Measurements from ENCODE around the gene IQCE. TPM values are rescaled to one million over a fixed set of nuclear protein-coding genes. Genes with fewer than 3 reads are reported as not detected.

IQCE gene
- total and polyA plus RNA-seq, 3 donors from 2014 or later, result 57.9 to 139 (median 86.4) TPM

- H3K4me1 ChIP-seq, result peaks cover 13% of the 10 kb centered on the region
- WGBS, 2 donors, result 85 to 88% methylated on average over 9 of the region's 9 CpGs
- no peak overlapping the region for H3K27ac ChIP-seq
- no peaks in the 10 kb centered on the region for H3K9me3 ChIP-seq
- TF ChIP-seq CTCF (IDR thresholded peaks at IDR 0.05) (no peak), POLR2A (IDR thresholded peaks at IDR 0.05) (no peak)
- intact Hi-C loops (cut with DNase I; ENCODE audit: low total_unique reads), result no loop called here
- no peaks in the 10 kb centered on the region for H3K27me3 ChIP-seq
- H3K4me3 ChIP-seq, result no peak overlapping the region
- no peaks in the 10 kb centered on the region for H3K36me3 ChIP-seq (ENCODE audit: low read depth, missing control alignments)
- no peak for DNase-seq
Measured at GRCh38 chr7:2514473-2515423, 44.0 kb upstream of the IQCE start.

DNA sequence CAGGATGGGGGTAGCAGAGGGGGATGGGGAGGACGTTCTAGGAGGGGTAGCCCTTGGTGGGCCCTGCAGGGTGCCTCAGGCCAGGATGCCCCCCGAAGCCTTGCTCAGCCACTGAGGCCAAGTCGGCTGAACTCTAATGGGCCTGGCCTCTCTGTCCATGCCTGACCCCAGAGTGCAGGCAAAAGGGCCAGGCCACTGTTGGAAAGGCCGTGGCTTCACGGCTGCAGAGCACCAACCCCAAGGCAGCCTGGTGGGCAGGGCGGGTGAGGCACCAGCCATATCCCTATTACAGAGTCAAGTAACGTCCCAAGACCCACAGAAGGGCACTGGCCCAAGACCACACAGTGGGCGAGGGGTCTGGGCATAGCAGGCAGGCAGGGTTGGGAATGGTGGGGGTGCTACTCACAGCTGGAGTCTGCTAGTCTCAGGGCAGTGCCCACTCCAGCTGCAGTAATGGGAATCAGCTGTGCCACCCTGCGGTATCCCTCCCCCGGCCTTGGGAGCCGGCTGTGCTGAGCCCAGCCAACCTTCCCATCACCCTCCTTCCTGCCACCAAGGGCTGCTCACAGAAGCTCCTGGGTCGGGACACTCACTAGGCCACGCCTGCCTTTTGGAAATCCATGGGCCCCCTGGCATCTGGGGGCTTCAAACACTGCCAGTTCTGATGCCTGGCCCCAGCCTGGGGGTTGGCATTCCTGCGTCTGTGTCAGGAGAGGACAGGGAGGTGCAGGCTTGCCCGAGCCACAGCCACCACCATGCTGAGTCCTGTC, 43.2 kb upstream of the IQCE start:
- no peak overlapping the region for H3K4me3 ChIP-seq
- H3K9me3 ChIP-seq, result no peaks in the 10 kb centered on the region
- no peak for DNase-seq
- WGBS, 2 donors, result 89 to 91% methylated on average over 12 to 15 of the region's 15 CpGs
- TF ChIP-seq POLR2A (IDR thresholded peaks at IDR 0.05), result no peak
- no peak for TF ChIP-seq CTCF (IDR thresholded peaks at IDR 0.05)
- H3K27me3 ChIP-seq, result no peaks in the 10 kb centered on the region
- H3K4me1 ChIP-seq, result peaks cover 15% of the 10 kb centered on the region
- H3K36me3 ChIP-seq (ENCODE audit: low read depth, missing control alignments), result no peaks in the 10 kb centered on the region
- intact Hi-C loops (cut with DNase I; ENCODE audit: low total_unique reads), result no loop called here
- no peak overlapping the region for H3K27ac ChIP-seq

DNA sequence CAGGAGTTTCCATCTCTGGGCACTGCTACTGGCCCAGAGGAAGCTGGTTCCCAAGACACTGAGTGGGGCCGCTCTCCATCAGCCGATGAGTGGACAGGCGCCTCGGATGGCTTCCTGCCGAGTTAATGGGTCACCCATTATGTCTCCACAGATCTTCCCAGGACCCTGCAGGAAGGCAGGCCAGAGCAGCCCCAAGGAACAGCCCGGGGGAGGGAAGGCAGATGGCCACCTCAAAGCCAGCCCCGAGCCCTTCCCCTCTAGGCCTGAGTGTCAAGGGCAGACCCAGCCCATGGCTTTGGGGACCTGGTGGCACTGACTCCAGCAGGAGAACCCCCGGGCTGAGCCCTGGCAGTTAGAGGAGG, 42.6 kb upstream of the IQCE start:
- no peaks in the 10 kb centered on the region for H3K9me3 ChIP-seq
- 91% methylated on average over 8 of the region's 8 CpGs; no CpG with 5 or more reads in 1 of the 2 donors for WGBS, 2 donors
- H3K27ac ChIP-seq, result no peak overlapping the region
- no peak for DNase-seq
- H3K27me3 ChIP-seq, result no peaks in the 10 kb centered on the region
- no peaks in the 10 kb centered on the region for H3K36me3 ChIP-seq (ENCODE audit: low read depth, missing control alignments)
- TF ChIP-seq POLR2A (IDR thresholded peaks at IDR 0.05) (no peak), CTCF (IDR thresholded peaks at IDR 0.05) (no peak)
- intact Hi-C loops (cut with DNase I; ENCODE audit: low total_unique reads), result no loop called here
- H3K4me3 ChIP-seq, result no peak overlapping the region
- H3K4me1 ChIP-seq, result peaks cover 20% of the 10 kb centered on the region

DNA sequence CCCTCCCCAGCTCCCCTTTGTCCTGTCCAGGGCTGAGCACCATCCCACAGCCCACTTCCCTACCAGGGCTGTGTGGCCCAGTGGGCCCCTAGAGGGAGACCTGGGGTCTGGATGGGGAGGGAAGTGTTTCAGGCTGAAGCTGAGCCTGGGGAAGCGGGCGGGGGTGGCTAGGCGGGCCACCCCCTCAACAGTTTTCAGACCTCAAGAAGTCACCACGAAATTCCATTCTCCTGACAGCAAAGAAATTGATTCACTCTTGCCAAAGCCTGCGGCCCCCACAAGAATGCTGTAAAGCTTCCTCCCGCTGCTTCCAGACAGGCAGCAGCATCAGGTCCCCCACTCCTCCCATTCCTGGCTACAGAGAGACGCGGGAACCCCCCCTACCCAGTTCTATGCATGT, 41.8 kb upstream of the IQCE start:
- Histone ChIP-seq H3K4me1 (peaks cover 19% of the 10 kb centered on the region), H3K36me3 (ENCODE audit: low read depth, missing control alignments) (no peaks in the 10 kb centered on the region), H3K9me3 (no peaks in the 10 kb centered on the region), H3K4me3 (no peak overlapping the region), H3K27me3 (no peaks in the 10 kb centered on the region), H3K27ac (no peak overlapping the region)
- WGBS, 2 donors, result 72 to 73% methylated on average over 8 of the region's 8 CpGs
- intact Hi-C loops (cut with DNase I; ENCODE audit: low total_unique reads), result no loop called here
- no peak for TF ChIP-seq CTCF (IDR thresholded peaks at IDR 0.05)
- TF ChIP-seq POLR2A (IDR thresholded peaks at IDR 0.05), result no peak
- DNase-seq, result no peak
